ENCODE data around the gene BRD2. TPM values are rescaled to one million over a fixed set of nuclear protein-coding genes. Genes with fewer than 3 reads are reported as not detected.

The BRD2 gene
- total RNA-seq, 1 donor from 2014 or later = 186 TPM

- no peak for TF ChIP-seq CTCF (IDR thresholded peaks at IDR 0.05; ENCODE audit: unreplicated experiment)
- Mint-ChIP-seq H3K4me3 (ENCODE audit: unreplicated experiment) (no peak overlapping the region), H3K27me3 (ENCODE audit: unreplicated experiment) (no peaks in the 10 kb centered on the region), H3K36me3 (ENCODE audit: low read depth, unreplicated experiment) (no peaks in the 10 kb centered on the region), H3K27ac (ENCODE audit: unreplicated experiment) (no peak overlapping the region), H3K9me3 (ENCODE audit: unreplicated experiment) (no peaks in the 10 kb centered on the region), H3K4me1 (ENCODE audit: unreplicated experiment) (peaks cover 17% of the 10 kb centered on the region)
- DNase-seq (ENCODE audit: low spot score) = no peak
Observed at GRCh38 chr6:32995448-32995847, 27.1 kb downstream of the BRD2 start.

- TF ChIP-seq CTCF (IDR thresholded peaks at IDR 0.05; ENCODE audit: unreplicated experiment) = no peak
- Mint-ChIP-seq H3K36me3 (ENCODE audit: low read depth, unreplicated experiment) (no peaks in the 10 kb centered on the region), H3K4me1 (ENCODE audit: unreplicated experiment) (peaks cover 5% of the 10 kb centered on the region), H3K9me3 (ENCODE audit: unreplicated experiment) (no peaks in the 10 kb centered on the region), H3K27me3 (ENCODE audit: unreplicated experiment) (no peaks in the 10 kb centered on the region), H3K4me3 (ENCODE audit: unreplicated experiment) (no peak overlapping the region), H3K27ac (ENCODE audit: unreplicated experiment) (no peak overlapping the region)
- DNase-seq (ENCODE audit: low spot score) = peak; percentile 38
Observed at GRCh38 chr6:33000055-33000454, 31.7 kb downstream of the BRD2 start.

- Mint-ChIP-seq H3K27ac (ENCODE audit: unreplicated experiment) (no peak overlapping the region), H3K4me1 (ENCODE audit: unreplicated experiment) (peaks cover 3% of the 10 kb centered on the region), H3K36me3 (ENCODE audit: low read depth, unreplicated experiment) (no peaks in the 10 kb centered on the region), H3K27me3 (ENCODE audit: unreplicated experiment) (no peaks in the 10 kb centered on the region), H3K9me3 (ENCODE audit: unreplicated experiment) (no peaks in the 10 kb centered on the region), H3K4me3 (ENCODE audit: unreplicated experiment) (no peak overlapping the region)
- no peak for TF ChIP-seq CTCF (IDR thresholded peaks at IDR 0.05; ENCODE audit: unreplicated experiment)
- no peak for DNase-seq (ENCODE audit: low spot score)
Observed at GRCh38 chr6:33001685-33002084, 33.3 kb downstream of the BRD2 start.

GRCh38 chr6:33004940-33005339, 36.5 kb downstream of the BRD2 start:
- TF ChIP-seq CTCF (IDR thresholded peaks at IDR 0.05; ENCODE audit: unreplicated experiment) = no peak
- no peak overlapping the region for H3K4me3 Mint-ChIP-seq (ENCODE audit: unreplicated experiment)
- no peak overlapping the region for H3K27ac Mint-ChIP-seq (ENCODE audit: unreplicated experiment)
- no peaks in the 10 kb centered on the region for H3K9me3 Mint-ChIP-seq (ENCODE audit: unreplicated experiment)
- no peaks in the 10 kb centered on the region for H3K36me3 Mint-ChIP-seq (ENCODE audit: low read depth, unreplicated experiment)
- no peak for DNase-seq (ENCODE audit: low spot score)
- no peaks in the 10 kb centered on the region for H3K27me3 Mint-ChIP-seq (ENCODE audit: unreplicated experiment)
- peaks cover 17% of the 10 kb centered on the region for H3K4me1 Mint-ChIP-seq (ENCODE audit: unreplicated experiment)

GRCh38 chr6:33007831-33008400, 39.5 kb downstream of the BRD2 start:
- no peak overlapping the region for H3K4me3 Mint-ChIP-seq (ENCODE audit: unreplicated experiment)
- no peak for DNase-seq (ENCODE audit: low spot score)
- H3K4me1 Mint-ChIP-seq (ENCODE audit: unreplicated experiment) = peaks cover 14% of the 10 kb centered on the region
- no peak for TF ChIP-seq CTCF (IDR thresholded peaks at IDR 0.05; ENCODE audit: unreplicated experiment)
- no peak overlapping the region for H3K27ac Mint-ChIP-seq (ENCODE audit: unreplicated experiment)
- H3K9me3 Mint-ChIP-seq (ENCODE audit: unreplicated experiment) = no peaks in the 10 kb centered on the region
- H3K27me3 Mint-ChIP-seq (ENCODE audit: unreplicated experiment) = peaks cover 2% of the 10 kb centered on the region
- H3K36me3 Mint-ChIP-seq (ENCODE audit: low read depth, unreplicated experiment) = no peaks in the 10 kb centered on the region

Measured in endothelial cell (in vitro differentiated cells).